Measurements from ENCODE around the gene GNA15.

GNA15 gene

DNA sequence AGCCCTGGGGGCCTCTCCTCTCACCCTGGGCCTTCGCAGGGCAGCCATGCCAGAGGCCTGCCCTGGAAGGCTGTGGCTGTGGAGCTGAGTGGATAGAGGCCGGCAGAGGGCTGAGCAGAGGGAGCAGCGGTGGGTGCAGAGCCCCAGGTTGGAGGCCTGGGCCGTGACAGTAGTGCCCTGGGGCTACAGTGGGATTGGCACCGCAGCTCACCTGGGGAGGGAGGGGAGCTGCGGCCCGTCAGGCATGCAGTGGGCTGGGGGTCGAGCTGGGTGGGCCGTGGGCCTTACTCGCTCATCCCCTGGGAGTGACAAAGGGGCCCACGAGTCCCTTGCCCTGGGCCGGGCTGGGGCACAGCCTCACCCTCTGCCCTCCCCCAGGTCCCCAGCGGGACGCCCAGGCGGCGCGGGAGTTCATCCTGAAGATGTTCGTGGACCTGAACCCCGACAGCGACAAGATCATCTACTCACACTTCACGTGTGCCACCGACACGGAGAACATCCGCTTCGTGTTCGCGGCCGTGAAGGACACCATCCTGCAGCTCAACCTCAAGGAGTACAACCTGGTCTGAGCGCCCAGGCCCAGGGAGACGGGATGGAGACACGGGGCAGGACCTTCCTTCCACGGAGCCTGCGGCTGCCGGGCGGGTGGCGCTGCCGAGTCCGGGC lies 15.1 kb upstream of the GNA15 start:
- DNase-seq (ENCODE audit: insufficient read length, low spot score) (no peak), FAIRE-seq (peak; percentile 9)

DNA sequence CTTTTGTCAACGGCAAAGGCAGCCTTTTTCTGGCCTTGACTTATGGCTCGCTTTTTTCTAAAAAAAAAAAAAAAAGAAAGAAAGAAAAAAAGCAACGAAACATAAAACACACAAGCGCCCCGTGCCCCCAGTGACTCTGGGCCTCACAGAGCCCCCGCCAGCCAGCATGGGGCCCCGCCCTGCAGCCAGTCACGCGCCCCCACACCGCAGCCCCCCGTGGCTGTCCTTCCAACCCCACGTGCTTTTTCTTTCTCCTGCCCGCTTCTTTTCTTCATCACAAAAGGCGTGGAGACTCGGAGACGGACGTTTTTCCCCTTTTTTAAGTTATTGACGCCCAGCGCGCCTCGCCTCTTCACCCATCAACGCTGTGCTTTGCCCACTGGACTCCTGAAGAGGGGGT lies 14.4 kb upstream of the GNA15 start:
- no peak for DNase-seq (ENCODE audit: insufficient read length, low spot score)
- FAIRE-seq = no peak

DNA sequence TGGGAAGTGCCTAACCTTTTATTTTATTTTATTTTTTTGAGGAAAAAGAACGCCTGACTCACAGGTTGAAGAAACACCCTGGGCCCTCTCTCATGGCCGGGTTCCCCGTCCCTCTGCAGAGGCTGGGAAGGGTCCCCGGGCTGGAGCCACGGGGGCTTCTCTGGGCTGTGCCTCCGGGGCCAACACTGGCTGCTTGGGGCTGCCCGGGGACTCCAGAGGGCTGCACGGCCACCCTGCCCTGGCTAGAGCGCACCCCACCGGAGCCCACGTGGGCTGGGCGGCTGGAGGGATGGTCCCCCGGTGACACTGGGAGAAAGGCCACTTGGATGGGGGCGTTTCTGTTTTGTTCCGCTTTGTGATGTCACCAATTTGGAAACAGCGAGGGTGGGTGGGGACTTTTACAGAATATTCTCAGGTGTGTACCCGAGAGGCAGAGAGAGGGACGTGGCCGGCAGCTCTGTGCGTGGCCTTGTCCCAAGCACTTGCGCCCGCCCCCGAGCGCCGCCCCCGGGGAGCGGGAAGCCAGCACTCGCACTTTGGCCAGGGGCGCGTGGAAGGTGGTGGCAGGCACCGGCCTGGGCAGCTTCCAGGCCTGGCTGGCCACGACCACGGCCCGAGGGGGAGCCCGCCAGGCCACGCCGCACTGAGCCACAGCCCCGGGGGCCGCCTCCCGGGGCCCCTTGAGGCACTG lies 13.9 kb upstream of the GNA15 start:
- no peak for FAIRE-seq

DNA sequence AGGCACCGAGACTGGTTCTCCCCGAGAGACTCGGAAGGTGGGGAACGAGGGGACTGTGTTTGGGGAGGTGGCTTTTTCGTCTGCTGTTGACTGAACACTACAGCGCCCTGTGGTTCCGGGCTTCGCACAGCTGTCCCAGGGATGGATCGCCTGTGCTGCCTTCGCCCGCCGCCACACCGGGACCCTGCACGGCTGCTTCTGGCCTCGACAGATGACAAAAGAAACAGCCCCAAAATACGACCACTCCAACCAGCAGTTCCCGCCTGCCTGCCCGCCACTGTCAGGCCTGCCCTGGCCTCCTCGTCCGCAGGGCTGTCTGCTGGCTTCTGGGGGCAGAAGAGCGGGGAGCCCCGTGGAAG lies 13.3 kb upstream of the GNA15 start:
- FAIRE-seq (no peak), DNase-seq (ENCODE audit: insufficient read length, low spot score) (no peak)

More for the DNA sequence above, 13.9 kb upstream of the GNA15 start:
- no peak for DNase-seq (ENCODE audit: insufficient read length, low spot score)

DNA sequence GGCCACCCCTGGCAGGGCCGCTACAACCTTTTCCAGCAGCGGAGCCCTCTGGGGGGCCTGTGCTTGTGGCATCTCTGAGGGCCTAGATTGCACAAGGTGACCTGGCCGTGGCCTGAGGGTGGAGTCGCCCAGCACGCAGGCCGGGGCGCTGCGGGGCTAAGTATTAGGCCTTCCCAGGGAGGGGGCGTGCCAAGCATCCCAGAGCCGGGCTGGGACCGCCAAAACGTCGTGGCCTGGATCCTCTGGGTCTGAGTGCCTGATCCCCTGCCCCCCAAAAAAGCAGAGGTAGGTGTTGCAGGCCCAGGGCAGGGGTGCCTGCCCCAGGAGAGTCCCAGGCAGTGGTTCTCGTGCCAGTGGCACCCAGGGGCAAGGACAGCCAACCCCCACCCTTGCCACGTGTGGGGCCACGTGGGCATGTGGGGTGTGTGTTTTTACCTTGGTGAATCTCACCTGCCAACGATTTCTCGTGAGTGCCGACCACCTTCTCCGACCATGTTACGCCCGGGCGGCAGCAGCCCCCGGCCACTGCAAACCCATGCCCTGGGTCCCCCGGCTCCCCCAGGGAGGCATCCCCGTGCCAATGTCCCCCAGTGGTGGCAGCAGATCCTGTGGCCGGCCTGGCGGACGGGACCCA lies 12.6 kb upstream of the GNA15 start:
- FAIRE-seq (no peak), DNase-seq (ENCODE audit: insufficient read length, low spot score) (no peak)

DNA sequence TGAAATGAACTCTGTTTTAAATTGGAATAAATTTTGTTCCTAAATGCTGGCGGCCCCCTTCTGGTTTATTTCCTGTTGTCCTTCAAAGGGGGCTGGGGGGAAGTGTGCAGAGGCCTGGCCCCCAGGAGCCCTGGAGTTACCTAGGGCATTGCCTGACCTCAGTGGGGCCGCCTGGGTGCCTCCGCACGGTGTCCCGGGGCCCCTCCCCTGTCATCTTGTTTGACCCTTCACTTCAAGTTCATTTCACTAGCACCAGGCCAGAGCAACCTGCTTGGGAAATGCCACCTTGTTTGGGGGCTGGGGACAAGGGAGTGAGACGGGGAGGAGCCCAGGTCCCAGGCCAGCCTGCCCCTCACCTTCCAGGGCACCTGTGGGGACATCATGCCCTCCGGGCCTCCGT lies 11.9 kb upstream of the GNA15 start:
- DNase-seq (ENCODE audit: insufficient read length, low spot score) (no peak), FAIRE-seq (no peak)

DNA sequence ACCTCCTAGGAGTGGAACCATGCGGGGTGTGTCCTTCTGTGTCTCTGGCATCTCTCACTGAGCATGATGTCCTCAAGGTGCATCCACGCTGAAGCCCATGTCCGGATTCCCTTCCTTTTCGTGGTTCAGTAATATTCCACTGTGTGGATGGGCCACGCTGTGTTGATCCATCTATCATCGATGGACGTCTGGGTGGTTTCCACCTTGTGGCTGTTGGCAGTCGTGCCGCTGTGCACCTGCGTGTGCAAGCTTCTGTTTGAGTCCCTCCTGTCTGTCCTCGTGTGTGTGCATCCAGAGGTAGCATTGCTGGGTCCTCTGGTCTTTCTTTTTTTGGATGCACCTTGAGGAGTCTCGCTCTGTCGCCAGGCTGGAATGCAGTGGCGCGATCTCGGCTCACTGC lies 11.2 kb upstream of the GNA15 start:
- no peak for DNase-seq (ENCODE audit: insufficient read length, low spot score)
- FAIRE-seq = no peak

DNA sequence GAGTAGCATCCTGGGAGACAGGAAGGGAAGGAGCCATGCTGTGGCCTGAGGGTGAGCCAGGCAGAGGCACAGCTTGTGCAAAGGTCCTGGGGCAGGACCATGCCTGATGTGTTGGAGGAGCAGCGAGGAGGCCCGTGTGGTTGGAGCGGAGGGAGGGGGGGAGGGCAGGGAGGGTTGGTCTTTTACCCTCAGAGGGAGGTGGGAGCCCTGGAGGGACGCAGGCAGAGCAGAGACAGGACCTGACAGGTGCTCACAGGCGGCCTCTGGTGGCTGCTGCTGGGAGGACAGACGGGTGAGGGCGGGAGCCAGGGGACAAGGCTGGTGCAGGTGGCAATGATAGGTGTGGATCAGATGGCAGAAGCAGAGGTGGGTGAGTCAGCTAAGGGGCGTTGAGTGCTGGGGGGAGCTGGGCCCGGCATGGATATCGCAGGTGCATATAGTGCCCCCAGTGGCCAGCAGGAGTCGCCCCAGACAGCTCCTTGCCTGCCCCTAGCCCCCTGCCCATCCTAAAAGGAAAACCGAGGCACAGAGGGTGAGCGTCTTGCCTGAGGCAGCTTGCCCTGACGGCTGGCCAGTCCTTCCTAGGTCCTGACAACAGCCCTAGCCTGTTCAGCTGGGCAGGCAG lies 9.8 kb upstream of the GNA15 start:
- DNase-seq (ENCODE audit: insufficient read length, low spot score) (peak; percentile 53), FAIRE-seq (no peak)

DNA sequence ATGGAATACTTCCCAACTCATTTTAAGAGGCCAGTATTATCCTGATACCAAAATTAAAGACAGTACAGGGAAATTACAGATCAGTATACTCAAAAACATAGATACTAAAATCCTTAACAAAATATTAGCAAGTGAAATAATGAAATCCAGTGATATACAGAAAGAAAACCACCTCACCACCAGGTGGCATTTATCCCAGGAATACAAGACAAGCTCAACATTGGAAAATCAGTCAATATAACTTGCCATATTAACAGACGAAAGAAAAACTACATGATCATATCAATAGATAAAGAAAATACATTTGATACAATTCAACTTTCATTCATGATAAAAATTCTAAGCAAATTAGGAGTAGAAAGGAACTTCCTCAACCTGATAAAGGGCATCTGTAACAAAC lies 6.7 kb upstream of the GNA15 start:
- DNase-seq (ENCODE audit: insufficient read length, low spot score) (no peak), FAIRE-seq (no peak)

DNA sequence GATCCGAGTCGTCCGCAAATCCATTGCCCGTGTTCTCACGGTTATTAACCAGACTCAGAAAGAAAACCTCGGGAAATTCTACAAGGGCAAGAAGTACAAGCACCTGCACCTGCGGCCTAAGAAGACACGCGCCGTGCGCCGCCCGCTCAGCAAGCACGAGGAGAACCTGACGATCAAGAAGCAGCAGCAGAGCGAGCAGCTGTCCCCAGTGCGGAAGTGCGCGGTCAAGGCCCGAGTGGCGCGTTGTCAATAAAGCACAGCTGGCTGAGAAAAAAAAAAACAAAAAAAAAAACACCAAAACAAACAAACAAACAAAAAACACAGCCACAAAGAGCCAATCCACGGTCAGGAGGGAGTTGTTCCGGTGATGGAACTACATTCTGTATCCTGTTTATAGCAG lies 4.7 kb upstream of the GNA15 start:
- FAIRE-seq = no peak
- DNase-seq (ENCODE audit: insufficient read length, low spot score) = no peak

DNA sequence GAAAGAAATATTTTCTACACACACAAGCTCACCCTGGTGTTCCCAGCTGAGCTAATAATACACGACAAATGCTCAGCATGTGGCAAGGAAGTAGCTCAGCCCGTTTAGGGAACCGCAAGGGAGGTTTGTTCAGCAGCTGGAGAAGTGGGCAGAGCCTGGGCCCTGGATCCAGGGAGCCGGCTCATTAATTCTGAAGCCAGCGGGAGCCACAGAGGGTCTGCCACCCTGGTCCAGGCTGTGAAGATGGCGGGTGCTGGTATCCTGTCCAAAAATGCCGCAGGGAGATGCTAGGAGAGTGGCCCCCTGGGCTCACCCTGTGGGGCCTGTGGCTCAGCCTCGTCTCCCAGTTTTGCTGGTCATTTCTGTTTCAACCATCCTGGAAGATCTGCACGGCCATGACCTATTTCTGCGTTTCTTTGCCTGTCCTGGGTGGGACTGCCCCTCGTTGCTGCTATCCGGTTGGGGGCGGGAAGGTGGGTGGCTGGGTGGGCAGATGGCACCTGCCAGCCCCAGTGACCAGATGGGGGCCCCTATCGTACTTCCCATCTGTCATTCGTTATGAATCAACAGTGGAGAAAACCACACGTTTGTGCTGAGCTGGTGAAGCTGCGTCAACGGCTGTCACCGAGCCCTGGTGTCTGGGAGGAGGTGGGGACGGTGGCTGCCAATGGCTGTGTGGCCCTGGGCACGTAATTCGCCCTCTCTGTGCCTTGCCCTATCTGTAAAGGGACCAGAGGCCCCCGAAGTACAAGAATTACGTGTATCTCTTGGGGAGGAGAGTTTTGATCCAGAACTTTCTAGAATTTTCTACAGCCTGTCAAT lies 2.7 kb upstream of the GNA15 start:
- no peak for DNase-seq (ENCODE audit: insufficient read length, low spot score)

DNA sequence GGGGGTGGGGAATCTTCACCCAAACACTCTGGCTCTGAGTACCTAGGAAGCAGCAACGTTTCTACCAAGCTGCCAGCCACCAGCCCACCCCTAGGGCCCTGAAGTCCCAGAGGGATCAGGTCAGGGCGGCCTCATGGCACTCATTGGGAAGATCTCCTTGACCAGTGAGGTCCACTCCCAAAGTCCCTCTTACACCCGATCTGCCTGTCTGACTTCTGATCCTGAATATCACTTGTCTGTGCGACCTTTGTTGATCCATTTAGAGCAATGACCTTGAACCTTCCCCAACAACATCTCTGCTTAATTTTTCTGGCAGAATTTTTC lies 2.1 kb upstream of the GNA15 start:
- DNase-seq (ENCODE audit: insufficient read length, low spot score) (no peak), FAIRE-seq (no peak)

More for the DNA sequence above, 2.7 kb upstream of the GNA15 start:
- no peak for FAIRE-seq

DNA sequence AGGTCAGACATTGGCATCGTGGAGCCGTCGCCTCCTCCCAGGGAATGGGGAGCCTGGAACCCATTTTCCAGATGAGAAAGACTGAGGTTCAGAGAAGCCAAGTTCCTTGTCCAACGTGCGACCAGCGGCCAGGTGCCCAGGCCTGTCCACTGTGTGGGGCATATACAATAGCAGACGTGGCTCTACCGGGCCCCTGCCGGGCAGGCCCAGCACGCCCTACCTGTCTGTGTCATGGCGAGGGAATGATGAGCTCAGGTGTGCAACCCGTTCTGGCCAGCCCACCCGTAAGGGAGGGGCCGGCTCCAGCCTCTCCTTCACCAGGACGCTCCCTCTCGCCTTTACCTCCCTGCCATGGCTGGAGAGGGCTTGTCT lies 837 bp downstream of the GNA15 start:
- no peak for FAIRE-seq
- no peak for DNase-seq (ENCODE audit: insufficient read length, low spot score)

DNA sequence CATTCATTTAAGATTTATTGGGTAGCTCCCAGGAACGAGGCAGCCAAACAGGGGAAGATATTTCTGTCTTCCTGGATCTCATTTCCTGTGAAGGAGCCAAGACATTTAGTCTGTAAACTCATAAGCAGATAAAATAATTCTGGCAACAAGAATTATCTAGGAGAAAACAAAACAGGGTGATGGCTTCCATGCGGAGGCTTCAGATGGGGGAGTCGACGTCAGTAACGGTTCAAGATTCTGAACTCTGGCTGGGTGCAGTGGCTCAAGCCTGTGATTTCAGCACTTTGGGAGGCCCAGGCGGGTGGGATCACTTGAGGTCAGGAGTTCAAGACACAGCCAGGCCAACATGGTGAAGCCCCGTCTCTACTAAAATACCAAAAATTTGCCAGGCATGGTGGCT lies 1.3 kb downstream of the GNA15 start:
- DNase-seq (ENCODE audit: insufficient read length, low spot score) (no peak), FAIRE-seq (no peak)

DNA sequence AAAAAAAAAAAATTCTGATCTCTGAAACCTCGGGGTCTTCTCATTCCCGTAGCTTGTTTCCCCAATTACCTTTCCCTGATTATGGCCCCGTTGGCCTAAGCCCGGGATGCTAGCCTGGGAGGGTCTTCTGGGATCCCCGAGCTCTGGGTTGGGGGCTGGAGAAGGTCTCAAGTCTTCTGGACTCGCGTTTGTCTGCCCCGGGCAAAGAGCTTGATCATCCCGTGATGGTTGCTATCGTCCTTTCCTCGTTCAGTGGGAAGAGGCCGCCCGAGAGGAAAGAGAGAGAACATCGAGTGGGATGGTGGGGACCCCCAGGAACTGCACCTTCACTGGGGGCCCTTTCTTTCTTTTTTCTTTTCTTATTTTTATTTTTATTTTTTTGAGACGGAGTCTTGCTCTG lies 2.4 kb downstream of the GNA15 start:
- FAIRE-seq (no peak), DNase-seq (ENCODE audit: insufficient read length, low spot score) (no peak)

DNA sequence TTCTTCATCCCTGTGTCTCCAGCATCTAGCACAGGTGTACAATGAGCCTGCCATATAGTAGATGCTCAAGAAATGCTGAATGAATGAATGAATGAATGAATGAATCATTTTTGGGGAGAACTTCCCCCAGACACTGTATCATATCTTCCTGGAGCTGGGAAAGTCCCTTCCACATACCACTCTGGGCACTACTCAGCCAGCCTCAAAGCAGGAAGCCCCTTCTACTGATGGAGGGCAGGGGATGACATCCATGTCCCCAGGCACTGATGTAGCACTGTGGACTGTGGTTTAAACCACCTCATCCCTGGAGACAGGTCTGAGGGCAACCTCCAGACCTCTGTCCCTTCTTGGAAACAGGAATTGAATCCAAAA lies 4.8 kb downstream of the GNA15 start:
- FAIRE-seq = no peak
- DNase-seq (ENCODE audit: insufficient read length, low spot score) = no peak

DNA sequence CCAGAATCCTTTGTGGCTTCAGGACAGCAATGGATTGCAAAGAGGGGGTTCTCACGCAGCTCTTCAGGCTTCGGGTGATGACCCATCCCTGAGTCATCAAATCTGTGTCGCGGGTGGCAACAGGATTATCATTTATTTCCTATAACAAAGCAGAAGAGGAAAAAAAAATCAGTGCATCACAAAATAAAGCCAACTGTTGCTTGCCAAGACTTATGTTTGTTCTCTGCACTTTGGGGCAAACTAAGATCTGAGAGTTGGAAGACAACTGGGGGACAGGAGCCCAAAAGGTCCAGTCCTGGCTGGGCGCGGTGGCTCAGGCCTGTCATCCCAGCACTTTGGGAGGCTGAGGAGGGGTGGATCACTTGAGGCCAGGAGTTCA lies 6.4 kb downstream of the GNA15 start:
- FAIRE-seq = no peak
- peak; percentile 69 for DNase-seq (ENCODE audit: insufficient read length, low spot score)

DNA sequence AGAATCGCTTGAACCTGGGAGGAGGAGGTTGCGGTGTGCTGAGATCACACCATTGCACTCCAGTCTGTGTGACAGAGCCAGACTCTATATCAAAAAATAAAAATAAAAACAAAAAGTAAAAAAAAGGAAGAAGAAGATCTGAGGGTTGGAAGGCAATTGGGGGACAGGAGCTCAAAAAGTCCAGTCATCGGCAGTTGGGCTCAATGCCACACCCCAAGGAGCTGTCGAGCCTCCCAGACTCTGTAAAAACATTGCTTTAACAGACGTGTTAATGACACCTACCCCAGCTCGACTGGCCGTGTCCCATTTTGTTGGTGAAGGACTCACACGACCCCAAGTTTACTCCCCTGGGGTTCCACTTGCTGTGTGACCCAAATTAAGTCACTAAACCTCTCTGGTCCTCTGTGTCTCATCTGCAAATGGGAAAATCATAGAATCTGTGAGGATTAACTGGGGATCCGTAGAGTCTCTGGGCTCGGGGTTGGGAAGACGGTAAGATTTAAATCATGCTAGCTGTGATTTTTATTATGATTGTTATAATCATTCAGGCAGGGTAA lies 7.0 kb downstream of the GNA15 start:
- DNase-seq (ENCODE audit: insufficient read length, low spot score) (no peak), FAIRE-seq (no peak)

DNA sequence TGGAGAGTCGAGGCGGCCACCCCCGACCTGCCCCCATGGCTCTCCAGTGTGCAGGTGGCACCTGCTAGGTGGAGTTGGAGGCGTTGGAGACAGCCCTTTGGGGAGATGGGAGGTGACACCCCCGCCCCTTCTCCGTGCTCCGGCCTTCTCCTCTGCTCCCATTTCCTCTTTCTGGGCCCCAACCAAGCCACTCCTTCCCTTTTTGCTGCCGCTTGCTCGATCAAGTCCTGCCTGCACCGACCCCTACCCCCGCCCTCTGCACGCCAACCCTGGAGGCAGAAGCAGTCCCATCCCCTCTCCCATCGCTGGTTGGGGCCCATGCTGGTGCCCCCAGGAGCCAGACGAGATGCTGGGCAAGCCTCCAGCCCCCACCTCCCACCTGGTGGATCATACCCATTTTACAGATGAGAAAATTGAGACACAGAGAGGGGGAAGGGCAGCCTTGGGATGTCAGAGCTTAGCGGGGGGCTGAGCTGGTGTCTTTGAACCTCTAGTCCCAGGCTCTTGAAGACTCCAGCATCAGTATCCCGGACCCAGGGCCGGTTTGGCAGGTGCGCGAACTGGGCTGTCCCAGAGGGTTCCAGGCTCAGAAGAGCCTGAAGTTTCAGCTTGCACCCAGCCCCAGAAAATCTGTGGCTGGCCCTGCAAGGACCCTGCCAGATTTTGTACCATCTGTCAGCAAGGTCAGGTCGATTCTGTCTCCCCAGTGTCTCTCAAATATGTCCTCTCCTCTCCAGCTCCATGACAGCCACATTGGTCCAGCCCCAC lies 10.3 kb downstream of the GNA15 start:
- DNase-seq (ENCODE audit: insufficient read length, low spot score) = no peak
- FAIRE-seq = no peak

DNA sequence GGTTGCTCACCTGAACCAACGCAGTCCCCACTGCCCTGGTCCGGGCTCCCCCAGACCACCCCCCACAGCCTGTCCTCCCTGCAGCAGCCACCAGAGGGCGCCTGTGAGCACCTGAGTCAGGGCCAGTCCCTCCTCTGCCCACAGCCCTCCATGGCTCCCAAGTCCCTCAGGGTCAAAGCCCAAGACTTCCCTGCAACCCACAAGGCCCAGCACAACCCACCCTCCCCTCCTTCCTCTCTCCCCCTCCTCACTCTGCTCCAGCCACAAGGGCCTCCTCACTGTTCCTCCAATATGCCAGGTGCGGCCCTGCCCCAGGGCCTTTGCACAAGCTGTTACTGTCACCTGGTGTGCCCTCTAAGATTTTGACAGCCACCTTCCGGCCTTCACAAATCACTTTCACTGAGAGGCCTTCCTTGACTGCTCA lies 10.9 kb downstream of the GNA15 start:
- FAIRE-seq = no peak

More for the DNA sequence above, 10.9 kb downstream of the GNA15 start:
- no peak for DNase-seq (ENCODE audit: insufficient read length, low spot score)

Data from HTR-8/SVneo (cell line).